ENCODE data around the gene FAM3A.

Gene FAM3A

GRCh38 chrX:154532690-154533089, 16.7 kb upstream of the FAM3A start:
- no peak for DNase-seq

- no peak for DNase-seq
Measured at GRCh38 chrX:154531626-154532025, 15.6 kb upstream of the FAM3A start.

- no peak for DNase-seq
Measured at GRCh38 chrX:154530286-154530685, 14.3 kb upstream of the FAM3A start.

GRCh38 chrX:154529206-154529612, 13.2 kb upstream of the FAM3A start:
- DNase-seq, result no peak

GRCh38 chrX:154526901-154527675, 11.1 kb upstream of the FAM3A start:
- DNase-seq, result no peak

GRCh38 chrX:154525606-154526490, 9.8 kb upstream of the FAM3A start:
- DNase-seq, result no peak

GRCh38 chrX:154519389-154519788, 3.4 kb upstream of the FAM3A start:
- no peak for DNase-seq

GRCh38 chrX:154517101-154517781, 1.2 kb upstream of the FAM3A start:
- DNase-seq, result no peak

- DNase-seq, result no peak
Measured at GRCh38 chrX:154516656-154517100, 646 bp upstream of the FAM3A start.

GRCh38 chrX:154515090-154515965, 704 bp downstream of the FAM3A start:
- no peak for DNase-seq

- DNase-seq, result no peak
Measured at GRCh38 chrX:154513716-154514115, 2.3 kb downstream of the FAM3A start.

GRCh38 chrX:154512879-154513553, 3.0 kb downstream of the FAM3A start:
- no peak for DNase-seq

- DNase-seq, result no peak
Measured at GRCh38 chrX:154511761-154512160, 4.3 kb downstream of the FAM3A start.

- DNase-seq, result no peak
Measured at GRCh38 chrX:154509455-154509854, 6.6 kb downstream of the FAM3A start.

GRCh38 chrX:154508384-154508745, 7.7 kb downstream of the FAM3A start:
- DNase-seq, result no peak

- no peak for DNase-seq
Measured at GRCh38 chrX:154507673-154508383, 8.2 kb downstream of the FAM3A start.

- DNase-seq, result no peak
Measured at GRCh38 chrX:154506483-154507332, 9.3 kb downstream of the FAM3A start.

GRCh38 chrX:154505734-154506133, 10.3 kb downstream of the FAM3A start:
- DNase-seq, result no peak

- no peak for DNase-seq
Measured at GRCh38 chrX:154502989-154503388, 13.0 kb downstream of the FAM3A start.

GRCh38 chrX:154502098-154502497, 13.9 kb downstream of the FAM3A start:
- DNase-seq, result no peak
